OCI-LY7 (cell line): ENCODE results near the gene KRTAP4-3. TPM values are rescaled to one million over a fixed set of nuclear protein-coding genes. Genes with fewer than 3 reads are reported as not detected.
"Not testable (repeated sequence)": the region's sequence is repeated elsewhere in the genome, so short reads cannot be mapped to it uniquely, and the experiment has no call there.

Experiments
- BruUV-seq: library from RNA; stranded (reverse); fragments of 400-500 nt; replicated peaks from 2 replicates; lab custom pipeline; 2021; lab: Mats Ljungman, UMichigan
- CTCF ChIA-PET: fragments of 300-600 bp; sonication (Branson Sonifier 250); formaldehyde crosslinking; loops from one replicate; lab custom pipeline; 2022; ENCODE audit warnings: antibody characterized with exemption; ENCODE audit not compliant: unreplicated experiment; lab: Charles Lee
- POLR2A ChIA-PET: fragments of 300-600 bp; sonication (Branson Sonifier 250); formaldehyde crosslinking; loops from one replicate; lab custom pipeline; 2022; ENCODE audit warnings: antibody characterized with exemption; lab: Charles Lee
- DNase-seq: peaks from one replicate; pipeline ENCODE4 v3.0.0-alpha.2; 2015; ENCODE audit warnings: low spot score
- H2AFZ ChIP-seq: fragments of 200-600 bp; sonication (generic), shearing (Covaris generic); 2 replicates; pipeline ENCODE4 v1.6.1; 2014; ENCODE audit warnings: mild to moderate bottlenecking, antibody characterized with exemption, low read length, moderate library complexity
- H3K27ac ChIP-seq: fragments of 200-600 bp; sonication (generic); 2 replicates; pipeline ENCODE4 v1.5.1; 2014; ENCODE audit warnings: mixed run types, low read depth, mild to moderate bottlenecking, moderate library complexity, low read length, inconsistent platforms; ENCODE audit not compliant: poor library complexity, severe bottlenecking
- H3K36me3 ChIP-seq: fragments of 200-600 bp; sonication (generic); 2 replicates; pipeline ENCODE4 v1.6.1; 2014; ENCODE audit warnings: mild to moderate bottlenecking, antibody characterized with exemption, low read length, moderate library complexity, mixed read lengths; ENCODE audit not compliant: insufficient read depth
- H3K4me1 ChIP-seq: fragments of 200-600 bp; sonication (generic); 2 replicates; pipeline ENCODE4 v1.5.1; 2014; ENCODE audit warnings: mild to moderate bottlenecking, low read length; ENCODE audit not compliant: insufficient read depth, poor library complexity, severe bottlenecking
- H3K4me2 ChIP-seq: fragments of 200-600 bp; sonication (generic); 2 replicates; pipeline ENCODE4 v1.6.1; 2014; ENCODE audit warnings: mild to moderate bottlenecking, low read length
- H3K4me3 ChIP-seq: fragments of 200-600 bp; sonication (generic); 2 replicates; pipeline ENCODE4 v1.5.1; 2014; ENCODE audit warnings: mild to moderate bottlenecking, low read depth, low read length; ENCODE audit not compliant: poor library complexity, severe bottlenecking
- H3K79me2 ChIP-seq: fragments of 200-600 bp; sonication (generic); 2 replicates; pipeline ENCODE4 v1.6.1; 2016; ENCODE audit warnings: low read depth, mild to moderate bottlenecking, low read length, moderate library complexity, mixed read lengths; ENCODE audit not compliant: insufficient read depth
- H3K9me2 ChIP-seq: fragments of 200-600 bp; sonication (generic); 2 replicates; pipeline ENCODE4 v1.6.1; 2016; ENCODE audit warnings: mild to moderate bottlenecking, low read length, mixed read lengths; ENCODE audit not compliant: insufficient read depth
- H3K9me3 ChIP-seq: fragments of 200-600 bp; sonication (generic); 2 replicates; pipeline ENCODE4 v1.6.1; 2014; ENCODE audit warnings: mild to moderate bottlenecking, mixed run types, low read length, mixed read lengths
- H4K20me1 ChIP-seq: fragments of 200-600 bp; sonication (generic); 2 replicates; pipeline ENCODE4 v1.6.1; 2014; ENCODE audit warnings: mild to moderate bottlenecking, antibody characterized with exemption, low read length, moderate library complexity, mixed read lengths; ENCODE audit not compliant: insufficient read depth
- EZH2phosphoT487 ChIP-seq: fragments of 200-600 bp; sonication (generic); IDR thresholded peaks from 2 replicates; pipeline ENCODE4 v1.6.1; 2018; ENCODE audit warnings: low read depth, borderline replicate concordance, mild to moderate bottlenecking, mixed run types, antibody characterized with exemption, low read length, moderate library complexity, mixed read lengths
- intact Hi-C: fragments of 100-400 bp; cut with micrococcal nuclease; formaldehyde crosslinking; loops from one replicate; pipeline ENCODE4 v1.10.0; 2022; ENCODE audit not compliant: unreplicated experiment
- total RNA-seq, 2 experiments: library from RNA; depleted of rRNA in 1 of 2; stranded (reverse); fragments of >200 nt in 1 of 2; shearing (Covaris generic) in 1 of 2; gene quantifications; 2 replicates each; pipeline ENCODE4 v1.2.3, GENCODE V29; 2014 to 2022
- TF ChIP-seq, protein P1 (sequence below): fragments of 200-600 bp; sonication (generic); conservative IDR thresholded peaks from 2 replicates; pipeline ENCODE4 v1.5.1; 2014; ENCODE audit warnings: mild to moderate bottlenecking, antibody characterized with exemption, low read length, moderate library complexity, mixed read lengths

Gene KRTAP4-3
- total RNA-seq, 2 experiments from 2014 or later: not detected

DNA sequence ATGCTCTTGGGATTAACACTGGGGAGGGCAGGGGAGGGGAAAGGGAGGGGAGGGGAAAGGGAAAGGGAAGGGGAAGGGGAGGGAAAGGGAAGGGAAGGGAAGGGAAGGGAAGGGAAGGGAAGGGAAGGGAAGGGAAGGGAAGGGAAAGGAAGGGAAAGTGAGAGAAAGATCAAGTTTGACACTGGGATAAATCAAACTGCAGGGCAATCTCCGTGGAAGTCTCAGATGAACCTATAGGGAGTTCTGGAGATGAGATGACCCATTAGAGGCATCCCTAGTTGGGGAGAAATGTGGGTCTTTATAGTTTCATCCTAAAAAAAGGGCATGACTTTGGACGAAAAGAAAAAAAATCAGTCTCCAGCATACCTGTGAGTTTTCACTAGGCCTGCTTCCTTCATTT, 46.3 kb downstream of the KRTAP4-3 start:
- Histone ChIP-seq H2AFZ (no peak overlapping the region), H3K27ac (no peak overlapping the region), H3K79me2 (no peaks in the 10 kb centered on the region), H4K20me1 (no peaks in the 10 kb centered on the region), H3K9me2 (no peaks in the 10 kb centered on the region), H3K4me1 (peaks cover 16% of the 10 kb centered on the region), H3K36me3 (no peaks in the 10 kb centered on the region; the same call in 1 of the 2 replicates), H3K9me3 (peaks cover 11% of the 10 kb centered on the region; the same call in 1 of the 2 replicates), H3K4me3 (no peak overlapping the region), H3K4me2 (no peak overlapping the region)
- DNase-seq: no peak
- no TSS peak for BruUV-seq
- TF ChIP-seq, protein P1, sequence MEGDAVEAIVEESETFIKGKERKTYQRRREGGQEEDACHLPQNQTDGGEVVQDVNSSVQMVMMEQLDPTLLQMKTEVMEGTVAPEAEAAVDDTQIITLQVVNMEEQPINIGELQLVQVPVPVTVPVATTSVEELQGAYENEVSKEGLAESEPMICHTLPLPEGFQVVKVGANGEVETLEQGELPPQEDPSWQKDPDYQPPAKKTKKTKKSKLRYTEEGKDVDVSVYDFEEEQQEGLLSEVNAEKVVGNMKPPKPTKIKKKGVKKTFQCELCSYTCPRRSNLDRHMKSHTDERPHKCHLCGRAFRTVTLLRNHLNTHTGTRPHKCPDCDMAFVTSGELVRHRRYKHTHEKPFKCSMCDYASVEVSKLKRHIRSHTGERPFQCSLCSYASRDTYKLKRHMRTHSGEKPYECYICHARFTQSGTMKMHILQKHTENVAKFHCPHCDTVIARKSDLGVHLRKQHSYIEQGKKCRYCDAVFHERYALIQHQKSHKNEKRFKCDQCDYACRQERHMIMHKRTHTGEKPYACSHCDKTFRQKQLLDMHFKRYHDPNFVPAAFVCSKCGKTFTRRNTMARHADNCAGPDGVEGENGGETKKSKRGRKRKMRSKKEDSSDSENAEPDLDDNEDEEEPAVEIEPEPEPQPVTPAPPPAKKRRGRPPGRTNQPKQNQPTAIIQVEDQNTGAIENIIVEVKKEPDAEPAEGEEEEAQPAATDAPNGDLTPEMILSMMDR: no peak
- TF ChIP-seq EZH2phosphoT487: no peak
- intact Hi-C loops: loop anchor here (5.0 kb wide), 1 partner anchor 186 kb away; the partner anchor contains the start of gene KRTAP16-1
- ChIA-PET POLR2A (no interaction called here), CTCF (no interaction called here)

DNA sequence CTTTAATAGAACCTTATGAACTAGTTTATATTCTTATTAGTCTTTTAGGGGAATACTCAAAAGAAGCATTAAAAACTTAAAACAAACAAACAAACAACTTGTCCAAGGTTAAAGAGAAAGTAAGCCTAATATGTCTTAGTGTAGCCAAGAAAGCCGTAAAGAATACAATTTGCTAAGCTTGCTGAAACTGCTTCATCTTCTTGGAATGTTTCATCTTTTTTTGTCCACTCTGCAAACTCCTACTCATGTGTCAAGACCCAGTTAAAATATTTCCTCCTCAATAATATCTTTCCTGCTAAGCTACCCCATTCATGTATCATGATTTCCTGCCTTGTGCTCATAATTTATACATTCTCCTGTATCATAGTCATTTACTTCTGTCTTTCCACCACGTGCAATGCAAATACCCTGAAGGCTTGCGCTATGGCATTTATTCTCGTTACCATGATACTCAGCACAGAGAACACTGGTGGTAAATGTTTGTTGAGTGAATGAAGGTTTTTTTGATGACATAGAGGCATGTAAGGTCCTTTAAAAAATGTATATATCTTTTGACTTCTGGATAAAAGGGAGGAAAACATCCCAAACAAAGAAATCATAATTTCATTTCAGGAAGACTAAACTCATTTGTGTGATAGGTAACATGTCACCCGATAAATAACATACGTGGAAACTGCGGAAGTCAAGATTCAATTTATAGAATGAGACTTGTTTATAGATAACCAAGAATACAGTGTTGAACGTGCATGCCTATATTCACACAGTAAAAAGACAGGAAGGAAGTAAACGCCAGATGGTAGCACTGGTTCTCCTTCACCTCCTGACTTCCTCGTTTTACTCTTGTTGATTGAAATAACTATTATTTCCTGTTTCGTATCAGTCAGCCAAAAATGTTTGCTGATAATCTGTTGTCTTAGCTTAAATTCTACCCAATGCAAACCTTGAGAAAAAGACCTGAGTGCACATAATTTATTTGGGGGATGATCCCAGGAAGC, 48.0 kb downstream of the KRTAP4-3 start:
- BruUV-seq, CTCF ChIA-PET, POLR2A ChIA-PET, H3K36me3 ChIP-seq, H3K79me2 ChIP-seq, H3K9me2 ChIP-seq, H4K20me1 ChIP-seq: not testable (repeated sequence)
- H3K27ac ChIP-seq: peak overlapping the region; percentile 75
- H3K4me3 ChIP-seq: peak overlapping the region; percentile 50
- peak overlapping the region; percentile 61 for H3K4me2 ChIP-seq
- intact Hi-C loops: loop anchor here (5.0 kb wide), 1 partner anchor 187 kb away; the partner anchor contains the start of gene KRTAP16-1
- peak overlapping the region; percentile 99 for H2AFZ ChIP-seq
- TF ChIP-seq, protein P1: peak; percentile 29; the same call in 1 of the 2 replicates
- H3K9me3 ChIP-seq: peaks cover 11% of the 10 kb centered on the region; the same call in 1 of the 2 replicates
- peak; percentile 55 for DNase-seq
- peaks cover 20% of the 10 kb centered on the region for H3K4me1 ChIP-seq
